Mucosa of rectum (tissue), 2 donors: ENCODE measurements around the gene NOS1.

Source experiments
- H3K27ac ChIP-seq, 2 donors: one replicate each; pipeline ENCODE4 v1.7.0; 2013; ENCODE audit warnings: inconsistent platforms in 2 of 2, low read depth in 2 of 2, low read length in 2 of 2
- H3K27me3 ChIP-seq, 2 donors: one replicate each; pipeline ENCODE4 v1.7.0; 2013; ENCODE audit warnings: low read length in 2 of 2; ENCODE audit not compliant: control insufficient read depth in 2 of 2, insufficient read depth in 2 of 2
- H3K36me3 ChIP-seq, 2 donors: one replicate each; pipeline ENCODE4 v1.7.0; 2013; ENCODE audit warnings: low read length in 2 of 2; ENCODE audit not compliant: control insufficient read depth in 2 of 2, insufficient read depth in 2 of 2
- H3K4me1 ChIP-seq, 2 donors: one replicate each; pipeline ENCODE4 v1.7.0; 2013; ENCODE audit warnings: low read length in 2 of 2, mild to moderate bottlenecking in 1 of 2; ENCODE audit not compliant: control insufficient read depth in 2 of 2, insufficient read depth in 2 of 2
- H3K4me3 ChIP-seq, 2 donors: one replicate each; pipeline ENCODE4 v1.7.0; 2013; ENCODE audit warnings: low read length in 2 of 2
- H3K9ac ChIP-seq, 2 donors: one replicate each; pipeline ENCODE4 v1.7.0; 2013; ENCODE audit warnings: low read length in 2 of 2, low read depth in 1 of 2, mild to moderate bottlenecking in 1 of 2
- H3K9me3 ChIP-seq, 2 donors: one replicate each; pipeline ENCODE4 v1.7.0; 2013; ENCODE audit warnings: low read length in 2 of 2; ENCODE audit not compliant: control insufficient read depth in 2 of 2
- donor health status: healthy.
- donor health status: Normal muscosa, but diverticular disease.

Gene NOS1

GRCh38 chr12:117316336-117316735, 45.1 kb downstream of the NOS1 start:
- no peaks in the 10 kb centered on the region for H3K36me3 ChIP-seq
- H3K9me3 ChIP-seq = no peaks in the 10 kb centered on the region
- no peak overlapping the region for H3K27ac ChIP-seq
- no peaks in the 10 kb centered on the region for H3K4me1 ChIP-seq
- no peak overlapping the region for H3K4me3 ChIP-seq
- no peaks in the 10 kb centered on the region for H3K27me3 ChIP-seq
- H3K9ac ChIP-seq = no peak overlapping the region

- H3K9ac ChIP-seq = no peak overlapping the region
- H3K27me3 ChIP-seq = no peaks in the 10 kb centered on the region
Measured at GRCh38 chr12:117313926-117314325, 47.5 kb downstream of the NOS1 start.

GRCh38 chr12:117312770-117313169, 48.7 kb downstream of the NOS1 start:
- Histone ChIP-seq H3K27ac (no peak overlapping the region), H3K4me3 (no peak overlapping the region), H3K27me3 (no peaks in the 10 kb centered on the region), H3K36me3 (no peaks in the 10 kb centered on the region), H3K9me3 (no peaks in the 10 kb centered on the region), H3K9ac (no peak overlapping the region), H3K4me1 (no peaks in the 10 kb centered on the region)

More at GRCh38 chr12:117313926-117314325, 47.5 kb downstream of the NOS1 start:
- Histone ChIP-seq H3K9me3 (no peaks in the 10 kb centered on the region), H3K27ac (no peak overlapping the region), H3K4me1 (no peaks in the 10 kb centered on the region), H3K4me3 (no peak overlapping the region), H3K36me3 (no peaks in the 10 kb centered on the region)

- no peak overlapping the region for H3K9ac ChIP-seq
- H3K4me3 ChIP-seq = no peak overlapping the region
- no peaks in the 10 kb centered on the region for H3K36me3 ChIP-seq
- no peaks in the 10 kb centered on the region for H3K9me3 ChIP-seq
- no peaks in the 10 kb centered on the region for H3K27me3 ChIP-seq
- H3K27ac ChIP-seq = no peak overlapping the region
- H3K4me1 ChIP-seq = no peaks in the 10 kb centered on the region
Measured at GRCh38 chr12:117309276-117309925, 52.0 kb downstream of the NOS1 start.

GRCh38 chr12:117300174-117300573, 61.3 kb downstream of the NOS1 start:
- H3K9me3 ChIP-seq = no peaks in the 10 kb centered on the region
- H3K27ac ChIP-seq = no peak overlapping the region
- H3K9ac ChIP-seq = no peak overlapping the region
- H3K27me3 ChIP-seq = no peaks in the 10 kb centered on the region
- no peaks in the 10 kb centered on the region for H3K4me1 ChIP-seq
- no peak overlapping the region for H3K4me3 ChIP-seq
- no peaks in the 10 kb centered on the region for H3K36me3 ChIP-seq

- Histone ChIP-seq H3K9ac (no peak overlapping the region), H3K9me3 (no peaks in the 10 kb centered on the region), H3K4me3 (no peak overlapping the region), H3K36me3 (no peaks in the 10 kb centered on the region), H3K27me3 (peaks cover 0 to 2% of the 10 kb centered on the region in 2 donors), H3K4me1 (no peaks in the 10 kb centered on the region), H3K27ac (no peak overlapping the region)
Measured at GRCh38 chr12:117298648-117299225, 62.7 kb downstream of the NOS1 start.

GRCh38 chr12:117298191-117298590, 63.2 kb downstream of the NOS1 start:
- Histone ChIP-seq H3K4me1 (no peaks in the 10 kb centered on the region), H3K4me3 (no peak overlapping the region), H3K36me3 (no peaks in the 10 kb centered on the region), H3K9me3 (no peaks in the 10 kb centered on the region), H3K27me3 (peaks cover 0 to 2% of the 10 kb centered on the region in 2 donors), H3K27ac (no peak overlapping the region), H3K9ac (no peak overlapping the region)

GRCh38 chr12:117294189-117294603, 67.2 kb downstream of the NOS1 start:
- no peaks in the 10 kb centered on the region for H3K36me3 ChIP-seq
- no peaks in the 10 kb centered on the region for H3K4me1 ChIP-seq
- H3K4me3 ChIP-seq = no peak overlapping the region
- peaks cover 7% of the 10 kb centered on the region in 2 donors for H3K27me3 ChIP-seq
- H3K9me3 ChIP-seq = no peaks in the 10 kb centered on the region
- no peak overlapping the region for H3K9ac ChIP-seq
- H3K27ac ChIP-seq = no peak overlapping the region

- H3K4me3 ChIP-seq = no peak overlapping the region
- no peak overlapping the region for H3K27ac ChIP-seq
- H3K9me3 ChIP-seq = no peaks in the 10 kb centered on the region
- H3K4me1 ChIP-seq = no peaks in the 10 kb centered on the region
- peaks cover 7% of the 10 kb centered on the region in 2 donors for H3K27me3 ChIP-seq
- no peak overlapping the region for H3K9ac ChIP-seq
- H3K36me3 ChIP-seq = no peaks in the 10 kb centered on the region
Measured at GRCh38 chr12:117293510-117293909, 67.9 kb downstream of the NOS1 start.

GRCh38 chr12:117292688-117293087, 68.7 kb downstream of the NOS1 start:
- H3K9ac ChIP-seq = no peak overlapping the region
- no peaks in the 10 kb centered on the region for H3K36me3 ChIP-seq
- H3K9me3 ChIP-seq = no peaks in the 10 kb centered on the region
- no peaks in the 10 kb centered on the region for H3K4me1 ChIP-seq
- H3K27me3 ChIP-seq = peaks cover 7% of the 10 kb centered on the region in 2 donors
- H3K4me3 ChIP-seq = no peak overlapping the region
- H3K27ac ChIP-seq = no peak overlapping the region
